Measurements from ENCODE around the gene ILF2. TPM values are rescaled to one million over a fixed set of nuclear protein-coding genes. Genes with fewer than 3 reads are reported as not detected.

The ILF2 gene
- total RNA-seq, 1 donor from 2014 or later = 474 TPM

DNA sequence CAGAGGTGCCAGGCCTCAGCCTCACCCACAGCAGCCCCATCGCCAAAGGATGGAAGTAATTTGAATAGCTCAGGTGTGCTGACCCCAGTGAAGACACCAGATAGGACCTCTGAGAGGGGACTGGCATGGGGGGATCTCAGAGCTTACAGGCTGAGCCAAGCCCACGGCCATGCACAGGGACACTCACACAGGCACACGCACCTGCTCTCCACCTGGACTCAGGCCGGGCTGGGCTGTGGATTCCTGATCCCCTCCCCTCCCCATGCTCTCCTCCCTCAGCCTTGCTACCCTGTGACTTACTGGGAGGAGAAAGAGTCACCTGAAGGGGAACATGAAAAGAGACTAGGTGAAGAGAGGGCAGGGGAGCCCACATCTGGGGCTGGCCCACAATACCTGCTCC, 22.7 kb upstream of the ILF2 start:
- Mint-ChIP-seq H3K4me1 (peaks cover 14% of the 10 kb centered on the region), H3K9me3 (no peaks in the 10 kb centered on the region), H3K27ac (no peak overlapping the region), H3K36me3 (no peaks in the 10 kb centered on the region), H3K4me3 (no peak overlapping the region), H3K27me3 (ENCODE audit: insufficient read depth, low read depth) (peaks cover 5% of the 10 kb centered on the region)
- Histone ChIP-seq H3K4me1 (peaks cover 17% of the 10 kb centered on the region), H3K9me3 (ENCODE audit: low read depth) (no peaks in the 10 kb centered on the region), H3K27ac (no peak overlapping the region), H4K20me1 (ENCODE audit: low read depth) (no peaks in the 10 kb centered on the region), H3K4me3 (no peak overlapping the region), H3K27me3 (no peaks in the 10 kb centered on the region), H3K9ac (no peak overlapping the region), H2AFZ (replicated peaks) (no peak overlapping the region), H3K4me2 (no peak overlapping the region), H3K79me2 (ENCODE audit: low read depth) (no peaks in the 10 kb centered on the region), H3K36me3 (no peaks in the 10 kb centered on the region), H3F3A (ENCODE audit: low read depth) (peaks cover 9% of the 10 kb centered on the region)
- no peak for DNase-seq (ENCODE audit: low spot score)
- TF ChIP-seq, protein P1, sequence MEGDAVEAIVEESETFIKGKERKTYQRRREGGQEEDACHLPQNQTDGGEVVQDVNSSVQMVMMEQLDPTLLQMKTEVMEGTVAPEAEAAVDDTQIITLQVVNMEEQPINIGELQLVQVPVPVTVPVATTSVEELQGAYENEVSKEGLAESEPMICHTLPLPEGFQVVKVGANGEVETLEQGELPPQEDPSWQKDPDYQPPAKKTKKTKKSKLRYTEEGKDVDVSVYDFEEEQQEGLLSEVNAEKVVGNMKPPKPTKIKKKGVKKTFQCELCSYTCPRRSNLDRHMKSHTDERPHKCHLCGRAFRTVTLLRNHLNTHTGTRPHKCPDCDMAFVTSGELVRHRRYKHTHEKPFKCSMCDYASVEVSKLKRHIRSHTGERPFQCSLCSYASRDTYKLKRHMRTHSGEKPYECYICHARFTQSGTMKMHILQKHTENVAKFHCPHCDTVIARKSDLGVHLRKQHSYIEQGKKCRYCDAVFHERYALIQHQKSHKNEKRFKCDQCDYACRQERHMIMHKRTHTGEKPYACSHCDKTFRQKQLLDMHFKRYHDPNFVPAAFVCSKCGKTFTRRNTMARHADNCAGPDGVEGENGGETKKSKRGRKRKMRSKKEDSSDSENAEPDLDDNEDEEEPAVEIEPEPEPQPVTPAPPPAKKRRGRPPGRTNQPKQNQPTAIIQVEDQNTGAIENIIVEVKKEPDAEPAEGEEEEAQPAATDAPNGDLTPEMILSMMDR (IDR thresholded peaks at IDR 0.05) = no peak
- no peak for TF ChIP-seq EZH2 (IDR thresholded peaks at IDR 0.05)
- TF ChIP-seq EZH2phosphoT487 (IDR thresholded peaks at IDR 0.05) = no peak

DNA sequence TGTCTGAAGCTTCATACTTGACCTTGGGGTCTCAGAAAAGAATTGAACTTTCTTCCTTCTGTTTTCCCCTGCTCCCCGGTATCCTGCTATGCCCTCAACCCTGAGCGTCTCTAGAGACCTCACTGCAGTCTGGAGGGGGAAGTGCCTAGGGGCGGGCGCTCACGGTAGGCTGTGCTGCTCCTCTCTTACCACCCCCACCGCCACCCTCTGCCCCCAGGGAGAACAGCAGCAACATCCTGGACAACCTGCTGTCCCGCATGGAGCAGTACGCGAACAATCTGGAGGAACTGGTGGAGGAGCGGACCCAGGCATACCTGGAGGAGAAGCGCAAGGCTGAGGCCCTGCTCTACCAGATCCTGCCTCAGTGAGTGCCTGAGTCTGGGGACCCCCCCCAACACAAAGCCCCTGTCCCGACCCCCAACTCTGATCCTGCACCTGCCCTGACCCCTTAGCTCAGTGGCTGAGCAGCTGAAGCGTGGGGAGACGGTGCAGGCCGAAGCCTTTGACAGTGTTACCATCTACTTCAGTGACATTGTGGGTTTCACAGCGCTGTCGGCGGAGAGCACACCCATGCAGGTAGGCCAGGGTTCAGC, 18.0 kb upstream of the ILF2 start:
- peaks cover 13% of the 10 kb centered on the region for H3K27me3 Mint-ChIP-seq (ENCODE audit: insufficient read depth, low read depth)
- no peaks in the 10 kb centered on the region for H3F3A ChIP-seq (ENCODE audit: low read depth)
- no peak overlapping the region for H2AFZ ChIP-seq (replicated peaks)
- H3K4me1 ChIP-seq = no peaks in the 10 kb centered on the region
- no peaks in the 10 kb centered on the region for H3K9me3 ChIP-seq (ENCODE audit: low read depth)
- H3K36me3 ChIP-seq = no peaks in the 10 kb centered on the region
- DNase-seq (ENCODE audit: low spot score) = no peak
- H4K20me1 ChIP-seq (ENCODE audit: low read depth) = no peaks in the 10 kb centered on the region
- TF ChIP-seq EZH2phosphoT487 (IDR thresholded peaks at IDR 0.05) (no peak), EZH2 (IDR thresholded peaks at IDR 0.05) (no peak)
- TF ChIP-seq, protein P1 (IDR thresholded peaks at IDR 0.05) = no peak
- no peak overlapping the region for H3K9ac ChIP-seq
- H3K9me3 Mint-ChIP-seq = no peaks in the 10 kb centered on the region
- H3K27ac ChIP-seq = no peak overlapping the region
- no peak overlapping the region for H3K4me3 Mint-ChIP-seq
- H3K27me3 ChIP-seq = no peaks in the 10 kb centered on the region
- H3K36me3 Mint-ChIP-seq = no peaks in the 10 kb centered on the region
- H3K4me2 ChIP-seq = no peak overlapping the region
- peaks cover 19% of the 10 kb centered on the region for H3K4me1 Mint-ChIP-seq
- H3K27ac Mint-ChIP-seq = no peak overlapping the region
- H3K79me2 ChIP-seq (ENCODE audit: low read depth) = no peaks in the 10 kb centered on the region
- no peak overlapping the region for H3K4me3 ChIP-seq

DNA sequence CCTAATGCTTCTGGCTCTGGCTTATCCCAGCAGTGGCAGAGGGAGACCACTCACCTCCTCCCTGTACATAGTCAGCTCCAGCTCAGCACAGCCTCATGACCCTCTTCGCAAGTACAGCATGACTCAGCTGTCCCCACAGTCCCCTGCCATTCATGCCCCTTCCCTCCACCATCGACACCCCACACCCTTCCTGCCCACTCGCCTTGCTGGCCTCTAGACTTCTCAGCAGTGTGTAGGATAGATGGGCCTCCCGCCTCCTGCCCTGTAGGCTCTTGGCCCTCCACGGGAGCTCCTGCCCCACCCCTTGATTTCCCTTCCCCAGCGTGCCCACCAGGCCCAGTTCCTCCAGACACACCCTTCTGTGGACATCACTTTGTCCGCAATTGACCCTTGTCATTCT, 17.5 kb upstream of the ILF2 start:
- no peaks in the 10 kb centered on the region for H3K9me3 Mint-ChIP-seq
- Histone ChIP-seq H3K9me3 (ENCODE audit: low read depth) (no peaks in the 10 kb centered on the region), H3K4me2 (no peak overlapping the region), H4K20me1 (ENCODE audit: low read depth) (no peaks in the 10 kb centered on the region), H3K79me2 (ENCODE audit: low read depth) (no peaks in the 10 kb centered on the region), H3K27ac (no peak overlapping the region), H3K36me3 (no peaks in the 10 kb centered on the region), H3K27me3 (no peaks in the 10 kb centered on the region), H3K9ac (no peak overlapping the region), H3F3A (ENCODE audit: low read depth) (no peaks in the 10 kb centered on the region), H2AFZ (replicated peaks) (no peak overlapping the region), H3K4me3 (no peak overlapping the region), H3K4me1 (no peaks in the 10 kb centered on the region)
- H3K27me3 Mint-ChIP-seq (ENCODE audit: insufficient read depth, low read depth) = peaks cover 13% of the 10 kb centered on the region
- H3K36me3 Mint-ChIP-seq = no peaks in the 10 kb centered on the region
- H3K27ac Mint-ChIP-seq = peak overlapping the region; percentile 15
- peaks cover 19% of the 10 kb centered on the region for H3K4me1 Mint-ChIP-seq
- no peak overlapping the region for H3K4me3 Mint-ChIP-seq
- TF ChIP-seq EZH2phosphoT487 (IDR thresholded peaks at IDR 0.05) (no peak), EZH2 (IDR thresholded peaks at IDR 0.05) (no peak)
- TF ChIP-seq, protein P1 (IDR thresholded peaks at IDR 0.05) = no peak
- DNase-seq (ENCODE audit: low spot score) = no peak
